ENCODE measurements around the gene VEGFC.

Gene VEGFC

GRCh38 chr4:176676901-176677300 is 115.8 kb downstream of the VEGFC start:
- no peak for DNase-seq (ENCODE audit: low spot score)

GRCh38 chr4:176675810-176676209 is 116.9 kb downstream of the VEGFC start:
- DNase-seq (ENCODE audit: low spot score) = no peak

- DNase-seq (ENCODE audit: low spot score) = no peak
Observed at GRCh38 chr4:176671532-176671931, 121.2 kb downstream of the VEGFC start.

DNA sequence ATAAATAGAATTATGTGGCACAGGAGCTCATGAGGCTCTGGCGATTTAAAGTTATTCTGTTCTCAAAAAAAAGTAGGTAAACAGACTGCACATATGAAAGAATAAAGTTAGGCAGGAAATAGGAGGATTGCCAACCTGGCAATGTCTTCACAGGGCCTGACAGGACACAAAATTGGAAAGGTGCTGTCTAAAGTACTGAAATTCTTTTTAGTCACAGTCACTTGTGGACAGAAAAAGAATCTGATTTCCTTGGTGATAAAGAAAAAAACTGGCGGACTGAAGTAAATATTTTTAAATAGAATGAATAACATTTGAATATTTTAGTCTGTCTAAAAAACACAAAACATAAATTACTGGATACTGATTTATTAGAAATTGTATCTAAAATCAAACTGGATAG is 124.4 kb downstream of the VEGFC start:
- no peak for DNase-seq (ENCODE audit: low spot score)

GRCh38 chr4:176664964-176665363 is 127.8 kb downstream of the VEGFC start:
- DNase-seq (ENCODE audit: low spot score) = no peak

DNA sequence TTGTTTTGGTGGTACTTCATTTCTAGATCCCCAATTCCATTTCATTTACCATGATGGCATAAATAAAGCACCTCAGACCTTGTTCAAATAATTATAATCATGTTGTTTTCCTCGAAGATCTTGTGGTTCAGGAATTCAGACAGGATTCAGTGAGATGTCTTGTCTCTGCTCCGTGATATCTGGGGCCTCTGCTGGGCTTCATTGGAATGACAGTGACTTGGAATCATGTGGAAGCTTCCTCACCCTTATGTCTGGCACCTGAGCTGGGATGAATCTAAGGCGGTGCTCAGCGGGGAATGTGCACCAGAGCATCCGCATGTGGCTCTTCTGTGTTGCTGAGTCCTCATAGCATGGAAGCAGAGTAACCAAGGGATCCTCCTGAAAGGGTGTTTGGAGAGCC is 132.2 kb downstream of the VEGFC start:
- no peak for DNase-seq (ENCODE audit: low spot score)

GRCh38 chr4:176656108-176656507 is 136.6 kb downstream of the VEGFC start:
- DNase-seq (ENCODE audit: low spot score) = no peak

DNA sequence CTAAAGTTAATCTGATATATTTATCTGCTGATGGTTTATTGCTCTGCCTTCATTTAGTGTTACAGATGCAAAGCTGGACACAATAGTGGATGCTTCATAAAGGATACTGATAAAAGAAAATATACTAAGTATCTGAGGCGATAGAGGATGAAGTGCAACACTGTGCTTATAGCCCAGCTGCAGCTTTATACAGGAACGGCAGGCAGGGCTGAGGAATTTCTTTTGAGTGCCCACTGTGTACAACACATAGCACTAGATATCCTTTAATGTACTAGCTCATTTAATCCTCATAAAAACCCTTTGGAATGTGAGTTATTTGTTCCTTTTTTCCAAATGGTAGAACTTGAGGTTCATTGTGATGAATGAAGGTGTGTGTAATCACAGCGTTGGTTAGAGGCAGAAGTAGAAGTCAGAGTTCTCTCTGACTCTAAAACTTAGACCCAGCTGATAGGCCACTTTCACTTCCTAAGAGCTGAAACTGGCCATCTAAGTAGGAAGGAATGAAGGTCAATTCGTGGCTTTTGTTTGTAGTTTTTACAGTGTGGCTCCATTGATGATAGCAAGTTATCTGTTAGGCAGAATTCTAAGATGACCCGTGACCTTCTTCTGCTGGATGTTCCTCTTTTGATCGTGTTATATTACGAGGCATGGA is 138.0 kb downstream of the VEGFC start:
- DNase-seq (ENCODE audit: low spot score) = no peak

DNA sequence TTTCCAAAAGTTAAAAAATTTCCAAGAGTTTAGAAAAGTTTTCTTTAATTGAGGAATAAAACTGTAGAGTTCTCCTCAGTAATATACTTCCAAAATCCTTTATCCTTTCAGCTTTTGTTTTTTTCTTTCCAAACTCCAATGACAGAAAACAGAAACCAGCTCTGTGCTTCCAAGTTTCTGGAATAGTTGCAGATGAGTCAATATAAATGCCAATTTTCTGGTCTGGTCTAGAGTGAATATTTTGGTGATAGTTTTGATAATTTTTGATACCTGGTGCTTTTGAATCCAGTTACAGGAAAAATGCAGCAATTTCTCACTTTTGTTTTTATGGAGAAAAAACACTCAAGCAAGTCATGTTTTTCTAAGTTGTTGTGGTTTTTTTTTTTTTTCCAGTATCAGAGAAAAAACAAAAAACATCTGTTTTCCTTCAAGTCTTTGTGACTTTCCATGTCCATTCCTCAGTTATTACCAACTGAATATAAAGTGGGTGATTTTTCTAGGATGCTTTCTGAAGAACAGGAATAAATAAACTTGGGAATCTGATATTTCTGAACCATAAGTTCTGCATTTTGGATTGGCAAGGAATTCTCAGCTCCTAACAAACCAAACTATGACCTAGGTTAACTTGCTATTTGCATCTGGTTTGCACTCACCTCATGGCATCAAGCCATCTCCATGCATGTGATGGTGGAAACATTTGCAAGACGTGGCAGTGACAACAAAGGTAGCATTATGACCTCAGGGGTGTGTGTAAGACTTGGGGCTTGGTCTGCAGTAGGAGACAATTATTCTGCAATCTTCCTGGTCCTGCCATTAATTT is 139.1 kb downstream of the VEGFC start:
- DNase-seq (ENCODE audit: low spot score) = no peak

- DNase-seq (ENCODE audit: low spot score) = no peak
Observed at GRCh38 chr4:176646311-176646710, 146.4 kb downstream of the VEGFC start.

- no peak for DNase-seq (ENCODE audit: low spot score)
Observed at GRCh38 chr4:176645246-176645960, 147.3 kb downstream of the VEGFC start.

DNA sequence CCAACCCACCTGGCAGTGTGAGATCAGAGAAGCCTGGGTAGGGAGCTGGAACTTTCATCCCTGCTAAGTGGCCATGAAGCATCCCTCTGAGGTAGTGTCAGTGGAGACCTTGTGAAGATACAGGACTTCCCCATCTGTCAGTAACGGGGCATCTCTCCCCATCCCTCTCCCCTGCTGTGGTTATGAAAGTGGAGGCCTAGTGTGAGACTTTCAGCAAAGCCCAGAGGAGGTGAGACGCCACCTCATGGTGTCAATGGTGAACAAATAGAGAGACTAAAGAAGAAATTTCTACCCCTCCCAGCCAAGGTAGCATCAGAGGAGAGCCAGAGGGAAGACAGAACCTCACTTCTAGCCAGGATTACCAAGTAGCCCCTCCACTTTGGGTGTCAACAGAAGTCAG is 150.2 kb downstream of the VEGFC start:
- DNase-seq (ENCODE audit: low spot score) = no peak

DNA sequence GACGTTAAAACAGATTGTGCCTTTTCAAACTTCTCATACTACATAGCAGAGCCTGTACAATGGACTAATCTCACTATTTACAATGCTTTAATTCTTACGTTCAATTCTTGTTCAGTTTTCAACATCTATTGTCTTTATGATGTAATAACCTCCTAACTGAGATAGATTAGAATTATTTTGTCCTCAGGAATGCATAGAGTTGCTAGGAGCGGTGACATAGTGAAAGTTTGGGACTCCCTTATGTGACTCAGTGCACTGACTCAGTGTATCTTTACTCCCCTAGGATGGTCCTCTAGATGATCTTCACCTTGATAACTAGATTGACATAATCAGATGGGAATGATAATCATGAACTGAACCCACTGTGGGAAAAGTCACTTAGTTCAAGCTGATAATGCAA is 151.5 kb downstream of the VEGFC start:
- no peak for DNase-seq (ENCODE audit: low spot score)

DNA sequence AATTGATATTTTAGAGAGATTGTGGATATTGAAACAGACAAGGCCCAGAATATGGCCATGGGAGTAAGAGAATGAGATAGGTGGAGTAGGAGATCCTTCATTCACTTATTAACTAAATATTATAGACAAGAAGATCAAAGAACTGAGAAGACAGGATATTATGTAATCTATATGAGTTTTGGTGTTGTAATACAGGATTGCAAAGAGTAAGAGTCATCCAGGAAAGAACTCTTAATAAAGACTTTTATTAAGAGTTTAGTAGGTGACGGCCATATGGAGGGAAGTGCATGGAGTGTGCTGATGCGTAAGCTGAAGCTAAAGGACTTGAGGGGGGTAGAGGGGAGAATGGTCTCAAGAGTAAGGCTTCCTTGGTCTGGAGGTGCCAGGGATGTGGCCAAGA is 153.7 kb downstream of the VEGFC start:
- no peak for DNase-seq (ENCODE audit: low spot score)

GRCh38 chr4:176636292-176636691 is 156.4 kb downstream of the VEGFC start:
- DNase-seq (ENCODE audit: low spot score) = no peak

GRCh38 chr4:176635372-176636261 is 157.1 kb downstream of the VEGFC start:
- no peak for DNase-seq (ENCODE audit: low spot score)

Data from HuH-7 (cell line).